ENCODE measurements around the gene BCL2.

The BCL2 gene

DNA sequence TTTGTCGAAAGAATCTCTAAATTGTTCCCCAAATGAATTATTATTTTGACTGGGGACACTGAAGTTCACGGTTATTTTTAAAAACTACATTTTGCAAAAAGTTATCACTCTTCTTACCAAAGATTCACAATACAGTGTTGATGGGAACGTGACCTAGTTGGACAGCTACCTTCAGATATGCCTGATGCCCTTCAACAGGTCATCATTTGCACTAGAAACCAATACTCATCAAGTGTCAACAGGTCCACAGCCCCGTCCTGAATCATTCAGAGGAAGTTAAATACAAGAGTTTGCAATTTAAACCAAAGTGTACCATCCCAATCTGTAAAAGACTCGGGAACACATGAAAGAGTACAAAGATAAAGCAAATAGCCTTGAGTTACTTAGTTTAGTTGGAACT is 28.3 kb downstream of the BCL2 start:
- in situ Hi-C loops (cut with MboI; ENCODE audit: low sequenced_read_pairs) = no loop called here

DNA sequence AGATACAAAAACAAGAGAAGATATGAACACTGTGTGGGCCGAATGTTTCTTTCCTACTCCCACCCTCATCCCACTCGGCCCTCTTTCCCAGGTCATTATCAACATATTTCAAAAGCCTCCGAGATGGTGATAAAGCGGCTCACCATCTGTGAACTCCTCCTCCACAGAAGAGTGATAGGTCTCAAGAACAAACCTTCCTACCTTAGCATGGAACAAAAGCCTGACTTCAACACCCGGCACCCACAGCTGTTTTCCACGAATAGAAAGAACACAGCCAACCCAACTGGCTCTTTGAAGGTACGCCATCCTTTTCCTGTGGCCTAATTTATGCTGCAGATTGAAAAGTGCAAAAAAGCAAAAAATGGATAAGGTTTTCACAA is 28.8 kb downstream of the BCL2 start:
- in situ Hi-C loops (cut with MboI; ENCODE audit: low sequenced_read_pairs) = no loop called here

DNA sequence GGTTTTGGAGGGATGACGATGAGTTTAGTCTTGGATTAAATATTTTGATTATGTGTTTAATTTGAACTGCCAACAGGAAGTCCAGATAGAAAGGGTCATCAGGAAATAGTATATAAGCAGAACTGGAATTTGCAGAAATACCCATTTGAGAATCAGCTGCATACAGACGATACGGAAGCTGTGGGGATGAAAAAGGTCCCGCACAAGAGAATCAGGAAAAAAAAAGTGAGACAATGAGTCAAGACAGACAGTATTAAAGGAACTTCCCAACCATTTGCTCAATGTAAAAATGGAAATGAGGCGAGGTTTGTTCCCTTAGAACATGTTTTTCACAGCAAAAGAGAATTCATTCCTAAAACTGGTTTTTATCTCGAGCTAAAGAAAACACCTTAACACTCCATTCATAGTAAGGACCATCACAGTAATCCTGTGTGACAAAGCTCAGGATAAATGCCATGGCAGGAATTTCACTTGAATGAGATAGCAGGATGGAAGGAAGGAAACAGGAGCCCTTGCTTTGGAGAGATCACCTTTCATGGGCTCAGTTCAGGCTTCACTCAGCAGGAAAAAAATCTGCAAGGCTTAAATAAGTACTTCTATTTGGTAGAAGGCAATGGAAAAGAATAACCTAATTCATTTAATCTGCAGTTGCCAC is 29.3 kb downstream of the BCL2 start:
- in situ Hi-C loops (cut with MboI; ENCODE audit: low sequenced_read_pairs) = no loop called here

DNA sequence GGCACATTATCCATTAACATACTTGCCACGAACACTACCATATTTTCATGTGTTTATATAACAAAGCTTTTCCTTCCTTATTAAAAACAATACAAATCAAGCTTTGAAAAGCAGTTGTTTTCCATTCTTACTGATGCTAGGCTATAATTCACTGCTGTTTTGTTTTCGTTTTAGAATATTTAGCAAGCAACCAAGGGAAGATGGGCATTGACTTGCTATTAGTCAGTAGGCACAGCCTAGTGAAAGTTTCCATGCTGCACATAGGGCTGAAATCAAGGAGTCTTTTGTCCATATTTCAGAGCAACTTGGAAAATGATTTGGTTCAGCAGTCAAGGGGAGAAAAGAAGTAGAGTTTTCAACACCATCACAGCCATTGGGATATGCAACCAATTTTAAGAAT is 31.3 kb downstream of the BCL2 start:
- in situ Hi-C loops (cut with MboI; ENCODE audit: low sequenced_read_pairs) = no loop called here

DNA sequence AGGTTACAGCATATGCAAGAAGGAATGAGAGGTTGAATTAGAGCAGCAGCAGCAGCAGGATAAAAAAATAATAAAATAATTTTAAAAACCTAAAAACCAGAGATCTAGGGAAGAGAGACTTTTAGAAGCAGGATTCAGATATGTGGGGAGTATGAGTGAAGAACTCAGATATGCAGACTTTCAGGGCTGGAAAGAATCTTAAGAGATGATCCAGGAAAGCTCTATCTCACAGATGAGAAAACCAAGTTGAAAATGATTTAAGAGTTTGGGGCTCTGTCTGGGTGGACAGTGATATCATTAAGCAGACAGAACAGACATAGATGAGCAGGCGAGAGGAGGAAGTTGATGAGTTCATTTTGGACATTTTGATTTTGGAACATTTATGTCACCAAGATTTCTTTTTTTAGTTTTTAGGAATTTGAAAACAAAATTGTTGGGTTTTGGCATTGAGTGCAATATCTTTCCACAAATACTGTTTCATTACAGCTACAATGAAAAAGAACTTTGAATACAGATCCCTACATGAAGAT is 31.8 kb downstream of the BCL2 start:
- in situ Hi-C loops (cut with MboI; ENCODE audit: low sequenced_read_pairs) = no loop called here

DNA sequence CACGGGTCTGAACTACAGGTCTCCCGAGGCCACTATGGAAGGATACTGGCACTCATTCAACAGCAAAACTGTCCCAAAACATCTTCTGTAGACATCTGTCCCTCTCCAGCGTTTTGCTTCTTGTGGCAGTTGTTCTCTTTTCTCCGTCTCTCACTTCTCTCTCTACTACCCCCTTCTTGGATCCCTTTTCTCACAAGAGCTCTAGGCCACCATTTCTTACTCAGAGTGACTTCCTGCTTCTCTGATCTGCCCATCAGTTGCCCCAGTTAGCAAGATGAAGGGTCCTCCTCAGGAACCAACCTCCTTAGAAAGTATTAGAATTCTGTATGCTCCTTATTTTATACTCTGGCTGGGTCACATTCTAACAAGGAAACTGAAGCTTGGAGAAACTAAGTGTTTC is 32.6 kb downstream of the BCL2 start:
- in situ Hi-C loops (cut with MboI; ENCODE audit: low sequenced_read_pairs) = no loop called here

DNA sequence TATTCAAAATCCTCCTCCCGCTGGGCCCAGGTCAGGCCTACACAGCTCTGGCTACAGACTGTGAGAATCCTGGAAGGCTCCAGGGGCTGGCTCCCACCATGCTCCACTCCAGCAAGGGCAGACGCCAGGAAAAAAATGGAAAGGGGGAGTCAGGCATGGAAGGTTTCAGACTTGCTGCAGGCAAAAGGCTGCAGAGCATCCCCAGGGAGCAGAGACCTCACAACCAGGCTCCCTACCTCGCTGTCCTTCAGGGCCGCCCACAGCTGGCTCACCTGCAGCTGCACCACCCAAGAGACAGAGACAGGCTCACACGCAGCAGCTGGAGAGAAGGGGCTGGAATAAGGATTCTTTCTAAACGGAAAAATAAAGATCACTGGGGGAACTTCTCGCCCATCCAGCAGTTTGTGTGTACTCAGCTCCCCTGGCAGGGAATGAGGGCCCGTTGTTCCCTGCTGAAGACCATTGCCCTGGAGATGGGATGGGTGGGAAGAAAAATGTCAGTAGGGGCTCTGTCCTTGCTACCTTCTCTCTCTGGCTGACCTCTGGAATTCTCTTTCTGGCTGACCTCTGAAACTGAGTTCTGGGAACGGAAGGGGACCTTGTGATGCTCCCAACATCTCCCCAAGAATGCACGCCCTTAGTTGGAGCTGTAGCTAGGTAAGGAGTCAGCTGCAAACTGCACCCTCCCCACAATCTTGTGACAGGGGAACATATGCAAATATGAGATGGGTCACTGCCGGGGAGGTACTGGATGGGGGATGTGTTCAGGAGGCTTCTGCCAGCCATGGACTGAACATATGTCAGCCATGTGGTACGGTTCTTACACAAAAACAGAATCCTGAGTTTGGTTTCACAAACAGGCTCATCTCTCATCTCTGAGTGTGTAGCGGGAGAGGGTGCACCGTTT is 34.5 kb downstream of the BCL2 start:
- in situ Hi-C loops (cut with MboI; ENCODE audit: low sequenced_read_pairs) = no loop called here

DNA sequence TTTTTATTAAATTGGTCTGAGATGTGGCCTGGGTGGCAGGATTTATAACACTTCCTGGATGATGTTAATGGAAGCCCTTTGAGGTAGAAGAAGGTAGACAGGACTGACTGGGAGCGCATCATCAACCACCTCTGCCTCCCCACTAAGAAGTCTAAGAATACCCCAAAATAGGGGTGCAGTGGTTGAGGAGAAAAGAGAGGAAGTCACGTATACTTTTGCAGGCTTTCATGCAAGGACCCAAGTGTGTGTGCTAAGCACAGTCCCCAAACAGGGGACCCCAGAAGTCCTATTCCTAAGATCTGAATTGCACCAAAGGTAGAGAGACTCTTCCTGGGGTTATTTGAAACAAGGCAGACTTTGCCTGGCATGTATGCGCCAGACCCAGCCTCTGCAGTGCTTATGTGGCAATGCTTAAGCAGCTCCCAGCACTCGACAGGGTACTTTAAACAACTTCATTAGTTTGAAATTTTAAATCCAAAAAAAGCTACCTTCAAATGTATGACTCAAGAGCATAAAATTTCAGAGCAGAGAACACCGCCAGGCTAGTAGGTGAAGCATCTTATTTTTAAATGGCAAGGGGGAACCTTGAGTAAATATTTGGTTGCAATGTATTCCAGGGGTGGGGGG is 35.3 kb downstream of the BCL2 start:
- in situ Hi-C loops (cut with MboI; ENCODE audit: low sequenced_read_pairs) = no loop called here

DNA sequence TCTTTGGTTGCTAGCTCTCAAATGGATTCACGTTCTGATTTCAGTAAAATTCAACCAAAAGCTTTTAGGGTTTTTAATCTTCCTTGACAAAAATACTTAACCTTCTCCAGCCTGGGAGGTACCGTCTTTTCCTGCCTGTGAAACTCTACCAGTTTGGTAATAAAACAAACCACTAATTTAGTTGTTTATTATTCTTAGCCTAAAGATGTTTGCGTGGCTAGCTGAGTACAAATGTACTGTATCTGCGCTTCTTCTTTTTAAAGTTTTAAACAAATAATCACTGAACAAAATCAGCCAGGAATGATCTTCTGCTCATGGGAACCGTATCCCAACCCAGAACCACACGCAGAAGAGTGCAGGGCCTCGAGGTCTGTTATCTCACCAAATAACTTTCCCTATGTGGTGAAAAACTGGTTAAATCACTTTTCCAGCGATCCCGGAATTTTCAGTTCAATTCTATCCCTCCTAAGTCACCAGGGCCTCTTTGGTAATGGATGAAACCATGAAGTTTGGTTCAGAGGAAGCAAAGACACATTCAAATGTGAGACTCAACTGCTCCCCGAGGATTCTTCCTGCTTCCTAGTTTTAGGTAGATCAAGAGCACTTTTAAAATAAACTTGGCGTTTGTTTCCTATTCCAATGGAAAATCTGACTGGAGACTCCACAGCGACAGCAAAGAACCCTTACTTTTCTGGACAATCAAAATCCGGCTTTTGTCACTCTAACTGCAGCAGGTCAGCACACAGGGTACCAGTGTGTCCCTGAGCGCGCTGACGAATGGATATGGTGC is 36.1 kb downstream of the BCL2 start:
- in situ Hi-C loops (cut with MboI; ENCODE audit: low sequenced_read_pairs) = no loop called here

DNA sequence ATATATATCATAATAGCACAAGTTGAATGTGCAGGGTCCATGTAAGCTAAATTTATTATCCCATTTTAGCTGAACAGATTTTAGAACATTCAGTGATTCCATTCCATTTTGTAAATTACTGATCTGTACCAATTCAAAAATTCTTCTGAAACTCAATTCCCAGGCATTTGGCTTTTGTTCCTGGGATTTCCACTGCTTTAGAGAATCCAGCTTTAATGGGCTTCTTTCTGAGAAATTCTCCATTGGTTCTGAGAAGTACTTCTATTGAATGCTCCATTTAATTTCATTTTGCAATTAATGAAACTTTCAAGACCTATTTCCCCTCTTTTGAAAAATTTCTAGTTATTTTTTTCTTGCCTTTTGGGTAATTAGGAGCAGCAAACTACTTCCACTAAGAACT is 36.8 kb downstream of the BCL2 start:
- in situ Hi-C loops (cut with MboI; ENCODE audit: low sequenced_read_pairs) = no loop called here

DNA sequence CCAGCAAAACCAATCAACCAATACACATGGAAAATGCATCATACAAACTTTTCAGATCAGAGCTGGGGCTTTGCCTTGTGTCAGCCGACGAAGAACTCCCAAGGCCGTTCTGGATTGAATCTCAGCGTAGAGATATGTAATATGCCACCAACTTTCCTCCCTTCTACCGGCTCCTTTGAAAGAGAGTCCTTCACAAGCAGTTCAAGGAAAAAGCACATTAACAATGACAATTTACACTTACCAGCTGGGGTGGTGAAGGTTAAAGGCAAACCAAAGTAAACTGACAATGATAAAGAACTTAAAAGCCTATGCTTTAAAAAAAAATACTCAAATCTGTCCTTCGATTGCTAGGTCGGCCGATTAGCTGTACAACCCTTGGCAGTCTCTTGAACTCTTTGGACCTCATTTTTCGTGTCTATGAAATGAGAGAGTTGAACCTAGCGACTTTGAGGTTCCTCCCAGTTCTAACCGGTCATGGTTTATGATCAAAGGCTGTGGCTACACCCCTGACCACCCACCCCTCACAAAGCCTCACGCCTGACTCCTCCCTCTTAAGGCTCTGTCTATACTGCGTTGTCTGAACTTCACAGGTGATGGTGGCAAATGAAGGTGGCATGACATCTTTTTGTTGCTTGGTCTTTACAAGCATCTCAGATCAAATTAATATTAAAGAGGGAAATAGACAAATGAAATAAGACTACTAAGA is 46.2 kb downstream of the BCL2 start:
- in situ Hi-C loops (cut with MboI; ENCODE audit: low sequenced_read_pairs) = no loop called here

DNA sequence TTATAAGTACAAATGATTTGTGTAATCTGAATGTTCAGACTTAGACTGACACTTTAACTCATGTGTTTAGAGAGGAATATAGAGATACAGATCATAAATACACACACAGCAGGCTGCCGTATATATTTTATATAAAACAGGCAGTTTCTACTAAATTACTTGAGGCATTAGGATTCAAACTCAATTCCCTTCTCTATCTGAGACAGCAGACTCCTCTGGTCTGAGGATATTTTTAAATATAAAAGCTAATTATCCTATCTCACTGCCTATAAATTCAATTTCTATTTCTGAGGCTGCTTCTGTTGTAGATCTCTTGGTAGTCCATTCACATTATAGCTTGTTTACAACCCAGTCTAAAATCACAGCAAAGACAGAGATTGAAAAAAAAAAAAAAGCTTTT is 46.9 kb downstream of the BCL2 start:
- in situ Hi-C loops (cut with MboI; ENCODE audit: low sequenced_read_pairs) = no loop called here

DNA sequence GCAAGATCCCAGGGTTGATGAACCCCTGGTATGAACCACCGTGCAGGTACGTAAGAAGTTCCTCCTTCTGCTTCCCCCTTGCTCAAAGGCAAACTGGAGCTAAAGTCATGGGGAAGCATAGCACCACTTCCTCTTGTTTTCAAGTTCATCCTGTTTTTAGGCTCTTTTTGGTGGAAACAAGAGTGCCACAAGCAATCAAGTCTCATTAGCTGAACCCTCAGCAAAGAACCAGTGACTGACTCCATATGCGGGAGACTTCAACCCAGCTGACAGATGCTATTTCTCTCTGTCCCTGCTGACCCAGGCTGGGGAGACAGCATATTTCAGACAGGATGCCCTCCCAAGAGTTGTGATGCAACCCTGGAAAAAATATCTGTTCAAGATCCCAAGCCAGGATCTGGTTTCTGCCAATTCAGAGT is 47.7 kb downstream of the BCL2 start:
- in situ Hi-C loops (cut with MboI; ENCODE audit: low sequenced_read_pairs) = no loop called here

DNA sequence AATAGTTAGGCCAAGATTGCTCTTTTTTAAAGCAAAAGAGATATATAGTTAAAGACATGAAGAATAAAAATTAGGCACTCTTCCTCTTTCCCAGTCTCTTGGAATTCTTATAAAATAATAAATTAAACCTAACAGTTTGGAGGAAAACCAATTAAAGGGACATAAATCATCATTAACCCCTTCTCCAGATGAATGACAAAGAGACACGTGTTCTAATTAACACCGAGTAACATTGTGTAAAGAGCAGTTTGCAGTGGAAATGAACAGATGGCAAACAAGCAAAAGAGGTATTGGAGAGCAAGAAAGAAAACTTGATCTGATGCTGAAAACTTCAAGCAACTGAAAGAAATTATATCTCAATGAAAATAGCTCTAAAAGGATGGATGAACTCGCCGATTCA is 48.4 kb downstream of the BCL2 start:
- in situ Hi-C loops (cut with MboI; ENCODE audit: low sequenced_read_pairs) = no loop called here

DNA sequence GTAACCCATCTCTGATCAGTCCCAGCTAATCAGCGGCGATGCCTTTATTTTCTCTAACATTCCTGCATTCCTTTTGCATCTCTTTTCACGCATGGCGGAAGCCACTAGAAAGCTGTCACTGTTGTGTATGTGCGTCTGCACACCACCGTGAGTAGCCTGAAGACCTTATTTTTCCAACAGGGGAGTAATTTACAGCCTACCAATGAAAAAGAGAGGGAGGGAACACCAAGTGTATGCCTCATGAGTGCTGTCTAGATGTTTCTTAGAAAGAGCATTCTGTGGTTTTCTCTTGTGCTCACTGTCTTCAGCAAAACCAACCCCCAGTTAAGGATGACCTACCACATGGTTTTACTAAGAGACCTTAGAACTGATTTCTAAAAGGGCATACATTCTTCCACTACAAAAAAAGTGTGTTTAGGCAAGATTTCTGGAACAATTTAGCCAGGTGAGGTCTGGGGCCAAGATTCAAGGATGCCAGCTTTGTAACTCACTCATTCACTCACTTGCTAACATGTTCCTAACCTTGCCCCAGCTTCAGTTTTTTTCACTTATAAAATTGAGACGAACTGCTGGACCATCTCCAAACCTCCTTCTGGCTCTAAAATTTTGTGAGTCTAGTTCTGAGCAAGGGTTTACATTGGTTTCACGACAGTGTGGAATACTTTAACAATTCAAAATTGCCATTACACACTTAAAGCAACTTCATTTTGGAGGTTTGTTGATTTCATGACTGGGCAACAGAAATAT is 51.4 kb downstream of the BCL2 start:
- in situ Hi-C loops (cut with MboI; ENCODE audit: low sequenced_read_pairs) = no loop called here

DNA sequence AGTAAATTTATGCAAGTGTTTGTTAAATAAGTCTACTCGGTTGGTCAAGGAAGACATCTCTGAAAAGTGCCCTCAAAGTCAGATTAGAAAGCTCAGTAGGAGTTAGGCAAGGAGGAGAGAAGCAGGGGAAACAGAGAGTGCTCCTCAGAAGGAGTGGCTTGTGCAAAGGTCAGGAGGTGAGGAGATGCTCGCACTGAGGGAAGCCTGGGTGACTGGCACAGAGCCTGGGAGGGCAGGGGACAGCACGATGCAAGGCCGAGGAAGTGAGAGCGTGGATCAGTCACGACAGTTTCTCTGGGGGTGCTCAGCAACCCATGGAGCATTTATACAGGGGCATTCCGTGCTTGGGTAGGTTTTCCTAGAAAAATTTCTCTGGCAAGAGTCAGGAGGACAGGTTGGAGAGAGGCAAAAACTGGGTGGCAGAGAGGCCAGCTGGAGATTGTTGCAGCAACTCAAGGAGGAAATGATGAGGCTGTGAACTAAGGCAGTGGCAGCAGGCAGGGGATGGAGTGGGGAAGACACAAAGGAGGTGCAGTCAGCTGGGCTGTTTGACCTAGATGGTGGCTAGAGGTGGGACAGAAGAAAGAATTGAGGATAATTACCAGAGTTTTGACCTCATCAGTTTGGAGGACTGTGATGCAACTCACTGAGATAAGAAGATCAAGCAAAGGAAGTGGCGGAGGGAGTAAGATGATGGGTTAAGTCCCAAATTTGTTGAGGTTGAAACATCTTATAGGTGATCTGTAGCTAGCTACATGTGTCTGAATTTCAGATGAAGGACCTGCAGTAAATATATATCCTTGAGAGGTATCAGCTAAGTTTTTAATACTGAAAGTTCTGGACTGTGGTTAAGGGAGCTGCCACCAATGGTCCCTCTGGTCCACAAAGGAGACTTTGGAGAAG is 52.4 kb downstream of the BCL2 start:
- in situ Hi-C loops (cut with MboI; ENCODE audit: low sequenced_read_pairs) = no loop called here

DNA sequence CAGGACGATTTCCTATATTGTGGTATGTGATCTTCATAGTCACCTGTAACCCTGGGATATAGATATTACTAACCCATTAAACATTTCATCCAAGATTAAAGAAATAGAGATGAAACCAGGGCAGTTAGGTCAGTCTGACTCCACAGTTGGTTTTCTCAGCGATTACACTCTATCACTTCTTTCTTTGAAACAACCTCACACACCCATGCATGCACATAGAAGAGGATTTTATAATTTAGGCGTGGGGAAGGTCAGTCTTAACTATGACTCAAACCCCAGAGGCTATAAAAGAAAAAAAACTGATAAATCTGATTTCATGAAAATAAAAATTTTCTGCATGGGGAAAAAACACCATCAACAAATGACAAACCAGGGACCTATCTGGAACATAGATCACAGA is 54.2 kb downstream of the BCL2 start:
- in situ Hi-C loops (cut with MboI; ENCODE audit: low sequenced_read_pairs) = no loop called here

DNA sequence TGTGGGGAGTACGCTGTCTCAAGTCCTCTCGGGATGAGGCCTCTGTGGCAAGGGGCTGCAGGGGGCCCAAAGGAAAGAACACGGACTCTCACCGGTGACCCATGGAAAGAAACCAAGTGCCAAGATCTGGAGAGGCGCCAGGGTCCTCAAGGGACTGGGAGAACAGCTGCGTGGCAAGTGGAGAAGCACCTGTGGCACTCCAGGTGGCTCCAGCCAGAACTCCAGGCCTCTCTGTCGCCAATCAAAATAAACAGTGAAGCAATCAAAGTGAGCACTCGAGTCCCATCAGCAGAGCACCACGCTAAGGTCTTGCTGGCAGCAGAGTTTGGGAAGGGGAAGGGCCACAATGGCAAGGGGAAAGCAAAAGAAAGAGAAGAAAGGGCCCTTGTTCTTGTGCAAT is 54.7 kb downstream of the BCL2 start:
- in situ Hi-C loops (cut with MboI; ENCODE audit: low sequenced_read_pairs) = no loop called here

DNA sequence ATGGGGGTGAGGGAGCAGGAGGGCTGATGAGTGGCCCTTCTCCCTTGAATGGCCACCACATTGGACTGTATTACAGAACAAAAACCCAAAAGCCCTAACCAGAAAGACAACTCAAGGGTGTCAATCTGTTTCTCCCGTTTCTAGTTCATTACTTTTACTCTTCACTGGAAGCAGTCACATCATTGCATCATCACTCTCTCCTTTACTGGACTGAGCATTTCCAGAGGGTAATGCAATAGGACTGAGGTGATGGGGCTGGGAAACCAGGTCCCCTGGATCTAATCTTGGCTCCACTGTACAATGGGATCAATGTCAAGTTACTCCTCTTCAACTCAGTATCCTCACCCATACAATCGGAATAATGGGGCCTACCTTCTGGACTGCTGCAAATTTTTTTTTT is 56.1 kb downstream of the BCL2 start:
- in situ Hi-C loops (cut with MboI; ENCODE audit: low sequenced_read_pairs) = no loop called here

Measured in HL-60/S4 treated with retinoic acid at 250 ng/mL for 4 days and 3 days (cell line).